ENCODE measurements around the gene SLC24A3.

SLC24A3 gene

GRCh38 chr20:19709635-19710335 lies 497.3 kb downstream of the SLC24A3 start:
- no peak for TF ChIP-seq CTCF (IDR thresholded peaks at IDR 0.05; ENCODE audit: borderline replicate concordance, insufficient read depth, low read depth, low read length)
- no peak overlapping the region for H3K4me3 ChIP-seq (ENCODE audit: low read depth, low read length)

- TF ChIP-seq CTCF (IDR thresholded peaks at IDR 0.05; ENCODE audit: borderline replicate concordance, insufficient read depth, low read depth, low read length): no peak
- H3K4me3 ChIP-seq (ENCODE audit: low read depth, low read length): no peak overlapping the region
Observed at GRCh38 chr20:19710336-19711120, 498.1 kb downstream of the SLC24A3 start.

DNA sequence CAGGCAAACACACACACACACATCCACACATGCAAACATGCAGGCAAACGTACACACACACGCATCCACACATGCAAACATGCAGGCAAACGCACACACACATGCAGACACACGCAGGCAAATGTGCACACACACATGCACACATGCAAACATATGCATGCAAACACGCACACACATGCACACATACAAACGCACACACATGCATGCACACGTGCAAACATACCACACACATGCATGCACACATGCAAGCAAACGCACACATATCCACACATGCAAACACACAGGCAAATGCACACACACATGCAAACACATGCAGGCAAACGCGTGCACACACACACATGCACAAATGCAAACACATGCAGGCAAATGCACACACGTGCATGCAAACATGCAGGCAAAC lies 498.7 kb downstream of the SLC24A3 start:
- TF ChIP-seq CTCF (IDR thresholded peaks at IDR 0.05; ENCODE audit: borderline replicate concordance, insufficient read depth, low read depth, low read length): no peak
- no peak overlapping the region for H3K4me3 ChIP-seq (ENCODE audit: low read depth, low read length)

- TF ChIP-seq CTCF (IDR thresholded peaks at IDR 0.05; ENCODE audit: borderline replicate concordance, insufficient read depth, low read depth, low read length): no peak
- H3K4me3 ChIP-seq (ENCODE audit: low read depth, low read length): no peak overlapping the region
Observed at GRCh38 chr20:19712721-19713260, 500.3 kb downstream of the SLC24A3 start.

DNA sequence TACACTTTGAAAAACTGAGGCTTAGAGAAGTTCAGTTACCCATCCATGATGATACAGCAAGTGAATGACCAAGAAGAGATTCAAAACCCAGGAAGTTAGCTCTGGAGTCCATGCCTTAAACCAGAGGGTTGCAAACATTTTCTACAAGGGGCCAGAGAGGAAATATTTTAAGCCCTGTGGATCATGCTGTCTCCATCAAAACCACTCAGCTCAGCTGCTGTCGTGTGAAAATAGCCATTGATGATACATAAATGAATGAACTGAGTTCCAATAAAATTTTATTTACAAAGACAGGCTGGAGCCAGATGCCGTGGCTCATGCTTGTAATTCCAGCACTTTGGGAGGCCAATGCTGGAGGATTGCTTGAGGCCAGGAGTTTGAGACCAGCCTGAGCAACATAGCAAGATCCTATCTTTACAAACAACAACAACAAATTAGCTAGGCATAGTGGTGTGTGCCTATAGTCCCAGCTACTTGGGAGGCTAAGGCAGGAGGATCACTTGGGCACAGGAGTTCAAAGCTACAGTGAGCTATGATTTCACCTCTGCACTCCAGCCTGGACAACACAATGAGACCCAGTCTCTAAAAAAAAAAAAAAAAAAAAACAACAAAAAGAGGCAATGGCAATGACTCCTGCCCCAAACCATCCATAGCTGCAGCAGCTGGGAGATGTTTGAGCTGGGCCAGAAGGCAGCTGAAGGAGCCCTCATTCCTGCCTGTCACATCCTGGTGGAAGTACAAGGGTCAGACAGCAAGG lies 501.6 kb downstream of the SLC24A3 start:
- no peak overlapping the region for H3K4me3 ChIP-seq (ENCODE audit: low read depth, low read length)
- no peak for TF ChIP-seq CTCF (IDR thresholded peaks at IDR 0.05; ENCODE audit: borderline replicate concordance, insufficient read depth, low read depth, low read length)

GRCh38 chr20:19714579-19714840 lies 502.1 kb downstream of the SLC24A3 start:
- TF ChIP-seq CTCF (IDR thresholded peaks at IDR 0.05; ENCODE audit: borderline replicate concordance, insufficient read depth, low read depth, low read length): no peak
- H3K4me3 ChIP-seq (ENCODE audit: low read depth, low read length): no peak overlapping the region
